CD4-positive, alpha-beta T cell (primary cell): ENCODE data around the gene CDH4. TPM values are rescaled to one million over a fixed set of nuclear protein-coding genes. Genes with fewer than 3 reads are reported as not detected.

Experiments
- ATAC-seq: fragments of 200-7000 bp; cut with Tn5 transposase; one replicate; pipeline ENCODE4 v1.10.0; 2022; ENCODE audit warnings: mild to moderate bottlenecking; ENCODE audit not compliant: poor library complexity
- CTCF ChIA-PET: fragments of 350-600 bp; sonication (Branson Sonifier 250); formaldehyde crosslinking; loops from one replicate; lab custom pipeline; 2021; ENCODE audit warnings: antibody characterized with exemption, inconsistent platforms; lab: Charles Lee
- POLR2A ChIA-PET: fragments of 350-600 bp; sonication (Branson Sonifier 250); formaldehyde crosslinking; loops from one replicate; lab custom pipeline; 2021; ENCODE audit warnings: antibody characterized with exemption, inconsistent platforms; lab: Charles Lee
- DNase-seq, 14 experiments: peaks; one replicate each; pipeline ENCODE4 v3.0.0-alpha.2; 2013 to 2020; ENCODE audit warnings: mixed read lengths in 2 of 14
- H3K27ac ChIP-seq, 2 donors: one replicate each; pipeline versions ENCODE4 v1.5.1 to v1.7.0; 2013; ENCODE audit warnings: low read length in 2 of 2, low read depth in 1 of 2, mild to moderate bottlenecking in 1 of 2
- H3K27me3 ChIP-seq, 2 experiments: 1 replicate in 1 of 2; 2 replicates in 1 of 2; pipeline versions ENCODE4 v1.6.1 to v1.7.0; 2013; ENCODE audit warnings: low read length in 2 of 2, control low read depth in 1 of 2, mild to moderate bottlenecking in 1 of 2, moderate library complexity in 1 of 2; ENCODE audit not compliant: insufficient read depth in 2 of 2, control insufficient read depth in 1 of 2
- H3K36me3 ChIP-seq: one replicate; pipeline ENCODE4 v1.6.1; 2013; ENCODE audit warnings: low read length, control low read depth; ENCODE audit not compliant: insufficient read depth
- H3K4me1 ChIP-seq: one replicate; pipeline ENCODE4 v1.6.1; 2013; ENCODE audit warnings: low read length, control low read depth; ENCODE audit not compliant: insufficient read depth
- H3K4me3 ChIP-seq: one replicate; pipeline ENCODE4 v1.5.1; 2013; ENCODE audit warnings: mild to moderate bottlenecking, low read length, moderate library complexity
- H3K9me3 ChIP-seq, 2 experiments: 1 replicate in 1 of 2; 2 replicates in 1 of 2; pipeline versions ENCODE4 v1.6.1 to v1.7.0; 2013; ENCODE audit warnings: low read length in 2 of 2, mild to moderate bottlenecking in 2 of 2, control low read depth in 1 of 2, moderate library complexity in 1 of 2; ENCODE audit not compliant: control insufficient read depth in 1 of 2, insufficient read depth in 1 of 2
- H3K27ac Mint-ChIP-seq: one replicate; pipeline ENCODE4 v1.8.0; 2020; ENCODE audit warnings: mixed read lengths
- H3K27me3 Mint-ChIP-seq: one replicate; pipeline ENCODE4 v1.8.0; 2021; ENCODE audit warnings: mixed read lengths
- H3K36me3 Mint-ChIP-seq: one replicate; pipeline ENCODE4 v1.8.0; 2021; ENCODE audit warnings: low read depth, mixed read lengths
- H3K4me1 Mint-ChIP-seq: one replicate; pipeline ENCODE4 v1.8.0; 2021; ENCODE audit warnings: low read depth, mixed read lengths
- H3K4me3 Mint-ChIP-seq: one replicate; pipeline ENCODE4 v1.8.0; 2020; ENCODE audit warnings: mild to moderate bottlenecking, mixed read lengths
- H3K9me3 Mint-ChIP-seq: one replicate; pipeline ENCODE4 v1.8.0; 2020; ENCODE audit warnings: mixed read lengths
- intact Hi-C, 2 experiments: fragments of 100-400 bp; cut with DNase I in 1 of 2; cut with micrococcal nuclease in 1 of 2; formaldehyde crosslinking; loops; one replicate each; pipeline versions ENCODE4 v1.15.1 to v1.9.0; 2023 to 2025; cut with DNase I, micrococcal nuclease
- total RNA-seq, 174 experiments: library from RNA in 2 of 174; stranded (reverse) in 2 of 174; gene quantifications; one replicate each; pipeline ENCODE4 v1.2.3 and lab custom pipeline; 2021 to 2026
- TF ChIP-seq, protein P1 (sequence below): fragments of 200-600 bp; IDR thresholded peaks from one replicate; pipeline ENCODE4 v1.8.0; 2022; ENCODE audit warnings: antibody characterized with exemption, mild to moderate bottlenecking

The CDH4 gene
- total RNA-seq, 2 experiments from 2014 or later, result 0.11 TPM

GRCh38 chr20:61925555-61926252 lies 673.6 kb downstream of the CDH4 start:
- no peak overlapping the region for H3K4me3 Mint-ChIP-seq
- intact Hi-C loops, result no loop called here
- no peak overlapping the region for H3K27ac Mint-ChIP-seq
- DNase-seq (no peak), ATAC-seq (no peak)
- H3K27me3 Mint-ChIP-seq, result no peaks in the 10 kb centered on the region
- no peaks in the 10 kb centered on the region for H3K36me3 Mint-ChIP-seq
- H3K4me1 ChIP-seq, result no peaks in the 10 kb centered on the region
- TF ChIP-seq, protein P1, sequence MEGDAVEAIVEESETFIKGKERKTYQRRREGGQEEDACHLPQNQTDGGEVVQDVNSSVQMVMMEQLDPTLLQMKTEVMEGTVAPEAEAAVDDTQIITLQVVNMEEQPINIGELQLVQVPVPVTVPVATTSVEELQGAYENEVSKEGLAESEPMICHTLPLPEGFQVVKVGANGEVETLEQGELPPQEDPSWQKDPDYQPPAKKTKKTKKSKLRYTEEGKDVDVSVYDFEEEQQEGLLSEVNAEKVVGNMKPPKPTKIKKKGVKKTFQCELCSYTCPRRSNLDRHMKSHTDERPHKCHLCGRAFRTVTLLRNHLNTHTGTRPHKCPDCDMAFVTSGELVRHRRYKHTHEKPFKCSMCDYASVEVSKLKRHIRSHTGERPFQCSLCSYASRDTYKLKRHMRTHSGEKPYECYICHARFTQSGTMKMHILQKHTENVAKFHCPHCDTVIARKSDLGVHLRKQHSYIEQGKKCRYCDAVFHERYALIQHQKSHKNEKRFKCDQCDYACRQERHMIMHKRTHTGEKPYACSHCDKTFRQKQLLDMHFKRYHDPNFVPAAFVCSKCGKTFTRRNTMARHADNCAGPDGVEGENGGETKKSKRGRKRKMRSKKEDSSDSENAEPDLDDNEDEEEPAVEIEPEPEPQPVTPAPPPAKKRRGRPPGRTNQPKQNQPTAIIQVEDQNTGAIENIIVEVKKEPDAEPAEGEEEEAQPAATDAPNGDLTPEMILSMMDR, result no peak
- no peaks in the 10 kb centered on the region for H3K36me3 ChIP-seq
- ChIA-PET POLR2A (no interaction called here), CTCF (no interaction called here)
- peaks cover 0 to 28% of the 10 kb centered on the region in 2 experiments for H3K9me3 ChIP-seq
- H3K9me3 Mint-ChIP-seq, result no peaks in the 10 kb centered on the region
- no peak overlapping the region for H3K27ac ChIP-seq
- no peaks in the 10 kb centered on the region for H3K4me1 Mint-ChIP-seq
- no peaks in the 10 kb centered on the region for H3K27me3 ChIP-seq
- H3K4me3 ChIP-seq, result no peak overlapping the region

- Histone ChIP-seq H3K4me3 (no peak overlapping the region), H3K4me1 (no peaks in the 10 kb centered on the region), H3K9me3 (peaks cover 0 to 28% of the 10 kb centered on the region in 2 experiments), H3K27ac (no peak overlapping the region), H3K27me3 (no peaks in the 10 kb centered on the region), H3K36me3 (no peaks in the 10 kb centered on the region)
- CTCF ChIA-PET, result no interaction called here
- ATAC-seq (no peak), DNase-seq (no peak)
- Mint-ChIP-seq H3K4me1 (no peaks in the 10 kb centered on the region), H3K4me3 (no peak overlapping the region), H3K9me3 (no peaks in the 10 kb centered on the region), H3K27ac (no peak overlapping the region), H3K36me3 (no peaks in the 10 kb centered on the region), H3K27me3 (no peaks in the 10 kb centered on the region)
- TF ChIP-seq, protein P1, result no peak
- intact Hi-C loops, result no loop called here
- POLR2A ChIA-PET, result no interaction called here
Measured at GRCh38 chr20:61926253-61926613, 674.2 kb downstream of the CDH4 start.

DNA sequence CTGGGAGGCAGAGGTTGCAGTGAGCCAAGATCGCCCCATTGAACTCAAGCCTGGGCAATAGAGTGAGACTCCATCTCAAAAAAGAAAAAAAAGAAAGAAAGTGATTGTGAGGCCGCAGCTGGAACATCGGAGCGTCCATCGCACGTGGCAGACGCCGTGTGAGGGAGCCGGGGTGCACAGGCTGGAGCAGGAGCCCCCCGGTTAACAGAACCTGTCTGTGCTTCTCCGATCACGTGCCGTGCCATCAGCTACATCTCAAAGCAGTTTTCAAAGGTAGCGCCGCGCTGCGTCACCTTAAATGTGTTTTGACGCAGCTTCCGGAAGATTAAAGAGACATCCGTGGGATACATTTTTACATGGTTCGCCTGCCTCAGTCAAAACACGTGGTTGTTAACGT lies 674.7 kb downstream of the CDH4 start:
- Mint-ChIP-seq H3K4me3 (no peak overlapping the region), H3K4me1 (no peaks in the 10 kb centered on the region)
- CTCF ChIA-PET, result no interaction called here

More for the DNA sequence above, 674.7 kb downstream of the CDH4 start:
- Histone ChIP-seq H3K9me3 (peaks cover 0 to 28% of the 10 kb centered on the region in 2 experiments), H3K4me3 (no peak overlapping the region), H3K4me1 (no peaks in the 10 kb centered on the region), H3K27me3 (no peaks in the 10 kb centered on the region), H3K27ac (no peak overlapping the region), H3K36me3 (no peaks in the 10 kb centered on the region)
- no peak overlapping the region for H3K27ac Mint-ChIP-seq
- TF ChIP-seq, protein P1, result no peak
- intact Hi-C loops, result no loop called here
- ATAC-seq (no peak), DNase-seq (no peak)
- no peaks in the 10 kb centered on the region for H3K36me3 Mint-ChIP-seq
- POLR2A ChIA-PET, result no interaction called here
- no peaks in the 10 kb centered on the region for H3K9me3 Mint-ChIP-seq
- H3K27me3 Mint-ChIP-seq, result no peaks in the 10 kb centered on the region
